ENCODE data around the gene HPGDS.

GRCh38 chr4:94277534-94277933 is 65.1 kb downstream of the HPGDS start:
- no peak for TF ChIP-seq CTCF (IDR thresholded peaks at IDR 0.05)
- no peak for TF ChIP-seq POLR2A (IDR thresholded peaks at IDR 0.05)
